Stimulated activated CD4-positive, alpha-beta T cell treated with anti-CD3 and anti-CD28 coated beads, Interleukin-4, amount 100 ng/mL, for 48 hours (primary cell): Measurements from ENCODE around the gene NUDT7.

Experiments
- DNase-seq, 2 donors: peaks; one replicate each; pipeline ENCODE4 v3.0.0-alpha.2; 2020; ENCODE audit warnings: low read depth in 2 of 2

Gene NUDT7

DNA sequence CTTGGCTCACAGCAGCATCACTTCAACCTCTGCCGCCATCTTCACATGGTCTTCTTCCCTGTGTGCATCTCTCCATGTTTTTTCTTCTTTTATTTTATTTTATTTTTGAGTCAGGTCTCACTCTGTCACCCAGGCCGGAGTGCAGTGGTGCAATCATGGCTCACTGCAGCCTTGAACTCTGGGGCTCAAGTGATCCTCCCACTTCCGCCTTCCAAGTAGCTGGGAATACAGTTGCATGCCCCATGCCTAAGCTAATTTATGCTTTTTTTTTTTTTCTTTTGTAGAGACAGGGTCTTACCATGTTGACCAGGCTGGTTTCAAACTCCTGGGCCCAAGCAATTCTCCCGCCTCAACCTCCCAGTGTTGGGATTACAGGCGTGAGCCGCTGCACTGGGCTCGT lies 1.9 kb downstream of the NUDT7 start:
- DNase-seq = no peak

- no peak for DNase-seq
These were observed 7.6 kb downstream of the NUDT7 start for GRCh38 chr16:77729951-77730350.

GRCh38 chr16:77732241-77732946 lies 10.1 kb downstream of the NUDT7 start:
- DNase-seq = no peak

DNA sequence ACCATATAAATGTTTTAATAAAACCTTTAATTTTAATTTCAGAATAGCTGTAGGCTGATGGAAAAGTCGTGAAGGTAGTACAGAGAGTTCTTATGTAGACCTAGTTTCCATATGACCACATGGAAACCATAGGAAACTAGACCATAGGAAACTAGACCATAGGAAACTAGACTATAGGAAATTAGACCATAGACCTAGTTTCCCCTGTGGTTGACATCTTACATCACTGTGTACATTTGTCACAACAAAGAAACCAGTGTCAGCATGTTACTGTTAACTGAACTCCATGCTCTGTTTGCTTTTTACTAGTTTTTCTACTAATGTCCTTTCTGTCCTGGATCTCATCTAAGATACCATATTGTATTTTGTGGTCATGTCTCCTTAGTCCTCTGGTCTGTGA lies 14.6 kb downstream of the NUDT7 start:
- DNase-seq = no peak

- DNase-seq = no peak
These were observed 16.6 kb downstream of the NUDT7 start for GRCh38 chr16:77738706-77739558.

DNA sequence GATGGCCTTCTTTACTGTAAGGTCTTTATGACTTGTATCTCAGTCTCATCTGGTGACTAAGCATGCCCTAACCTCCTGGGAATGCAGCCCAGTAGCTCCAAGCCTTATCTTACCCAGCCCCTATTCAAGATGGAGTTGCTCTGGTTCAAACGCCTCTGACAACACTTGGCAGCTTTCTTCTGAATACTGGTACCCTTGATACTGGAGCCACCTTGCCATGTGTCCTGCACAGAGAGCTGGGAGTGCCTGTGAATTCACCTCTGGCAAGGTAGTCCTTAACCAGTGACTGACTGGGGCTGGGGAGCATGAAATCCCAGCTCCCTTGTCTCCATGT lies 17.2 kb downstream of the NUDT7 start:
- no peak for DNase-seq

GRCh38 chr16:77744141-77744540 lies 21.8 kb downstream of the NUDT7 start:
- DNase-seq = no peak

GRCh38 chr16:77745972-77746371 lies 23.7 kb downstream of the NUDT7 start:
- DNase-seq = no peak

DNA sequence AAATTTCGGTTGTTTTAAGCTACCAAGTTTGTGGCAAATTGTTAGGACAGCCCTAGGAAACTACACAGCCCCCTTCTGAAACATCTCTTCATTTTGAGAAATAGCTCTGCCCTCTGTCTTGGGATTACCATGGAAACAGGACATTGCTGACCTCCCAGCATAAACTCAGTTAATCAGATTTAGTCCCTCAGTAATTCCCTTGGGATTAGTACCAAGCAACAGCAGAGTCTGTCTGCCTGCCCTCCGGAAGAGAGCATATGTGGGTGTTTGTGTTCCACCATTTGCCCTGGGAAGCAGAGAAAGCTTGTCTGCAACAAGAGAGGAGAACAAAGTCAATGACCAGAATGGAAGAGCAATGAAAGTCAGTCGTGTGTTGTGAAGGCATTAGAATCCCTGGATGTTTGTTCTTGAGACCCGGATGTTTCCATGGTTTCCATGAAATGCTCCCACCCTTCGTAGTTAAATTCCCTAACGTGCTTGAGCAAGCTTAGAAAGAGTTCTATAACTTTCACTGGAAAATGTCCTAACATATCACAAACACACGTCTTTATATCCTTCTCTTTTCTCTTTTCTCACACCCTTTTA lies 26.2 kb downstream of the NUDT7 start:
- DNase-seq = no peak

- DNase-seq = no peak
These were observed 27.1 kb downstream of the NUDT7 start for GRCh38 chr16:77749415-77749814.

GRCh38 chr16:77758046-77758445 lies 35.7 kb downstream of the NUDT7 start:
- no peak for DNase-seq

DNA sequence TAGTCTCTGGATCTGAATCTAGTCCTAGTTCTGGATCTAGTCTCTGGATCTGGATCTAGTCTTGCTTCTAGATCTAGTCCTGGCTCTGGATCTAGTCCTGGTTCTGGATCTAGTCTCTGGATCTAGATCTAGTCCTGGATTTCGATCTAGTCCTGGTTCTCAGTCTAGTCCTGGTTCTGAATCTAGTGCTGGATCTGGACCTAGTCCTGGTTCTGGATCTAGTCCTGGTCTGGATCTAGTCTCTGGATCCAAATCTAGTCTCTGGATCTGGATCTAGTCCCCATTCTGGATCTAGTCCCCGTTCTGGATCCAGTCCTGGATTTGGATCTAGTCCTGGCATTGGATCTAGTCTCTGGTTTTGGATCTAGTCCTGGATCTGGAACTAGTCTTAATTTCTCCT lies 36.2 kb downstream of the NUDT7 start:
- no peak for DNase-seq

GRCh38 chr16:77759201-77759600 lies 36.9 kb downstream of the NUDT7 start:
- DNase-seq = no peak

DNA sequence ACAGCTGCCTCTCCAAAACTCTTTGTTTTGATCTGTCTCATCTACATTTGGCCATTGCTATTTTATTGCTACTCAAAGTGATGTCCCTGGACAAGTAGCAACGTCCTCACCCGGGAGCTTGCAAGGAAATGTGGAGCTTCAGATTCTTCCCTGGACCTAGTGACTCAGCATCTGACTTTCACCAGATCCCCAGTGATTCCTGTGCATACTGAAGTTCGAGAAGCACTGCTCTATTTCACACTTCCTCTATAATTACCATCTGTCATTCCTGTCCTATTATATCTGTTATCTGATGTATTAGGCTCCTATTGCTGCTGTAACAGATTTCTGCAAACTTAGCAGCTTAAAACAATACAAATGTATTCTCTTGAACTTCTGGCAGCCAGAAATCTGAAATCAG lies 37.5 kb downstream of the NUDT7 start:
- no peak for DNase-seq

DNA sequence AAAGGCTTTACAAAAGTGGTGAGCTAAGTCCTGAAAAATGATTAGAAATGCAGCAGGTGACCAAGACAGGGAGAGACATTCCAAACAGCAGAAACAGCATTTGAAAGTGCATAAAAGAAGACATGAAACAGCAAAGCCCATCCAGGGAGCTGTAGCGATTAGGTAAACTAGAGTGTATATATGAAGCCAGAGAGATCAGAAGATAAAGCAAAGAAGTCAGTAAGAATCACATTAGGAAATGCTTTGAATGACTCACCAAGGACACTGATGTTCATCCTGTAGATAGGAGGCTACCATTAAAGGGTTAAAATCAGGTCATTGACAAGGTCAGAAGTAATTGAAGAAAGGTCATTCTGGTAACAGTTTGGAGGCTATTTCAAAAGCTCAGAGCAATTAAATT lies 38.5 kb downstream of the NUDT7 start:
- DNase-seq = no peak

- no peak for DNase-seq
These were observed 38.9 kb downstream of the NUDT7 start for GRCh38 chr16:77761204-77761603.

- no peak for DNase-seq
These were observed 39.9 kb downstream of the NUDT7 start for GRCh38 chr16:77762262-77762661.

GRCh38 chr16:77763994-77764393 lies 41.7 kb downstream of the NUDT7 start:
- DNase-seq = no peak

- DNase-seq = no peak
These were observed 44.9 kb downstream of the NUDT7 start for GRCh38 chr16:77767211-77767610.

GRCh38 chr16:77767826-77768225 lies 45.5 kb downstream of the NUDT7 start:
- DNase-seq = no peak

- DNase-seq = no peak
These were observed 53.9 kb downstream of the NUDT7 start for GRCh38 chr16:77775911-77776909.

DNA sequence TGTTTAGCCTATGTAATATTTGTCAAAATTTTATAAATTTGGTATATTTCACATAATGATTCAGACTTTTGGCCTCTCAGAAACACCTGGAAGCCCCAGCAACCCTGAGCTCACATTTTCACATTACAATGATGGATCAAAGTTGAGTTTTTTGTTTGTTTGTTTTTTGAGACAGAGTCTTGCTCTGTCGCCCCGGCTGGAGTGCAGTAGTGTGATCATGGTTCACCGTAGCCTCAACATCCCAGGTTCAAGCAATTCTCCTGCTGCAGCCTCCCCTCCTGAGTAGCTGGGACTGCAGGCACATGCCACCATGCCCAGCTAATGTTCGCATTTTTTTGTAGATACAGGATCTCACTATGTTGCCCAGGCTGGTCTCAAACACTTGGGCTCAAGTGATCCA lies 55.4 kb downstream of the NUDT7 start:
- DNase-seq = no peak
